ENCODE results near the gene AK9.

GRCh38 chr6:109508166-109508860 is 182.7 kb downstream of the AK9 start:
- TF ChIP-seq, protein P1, sequence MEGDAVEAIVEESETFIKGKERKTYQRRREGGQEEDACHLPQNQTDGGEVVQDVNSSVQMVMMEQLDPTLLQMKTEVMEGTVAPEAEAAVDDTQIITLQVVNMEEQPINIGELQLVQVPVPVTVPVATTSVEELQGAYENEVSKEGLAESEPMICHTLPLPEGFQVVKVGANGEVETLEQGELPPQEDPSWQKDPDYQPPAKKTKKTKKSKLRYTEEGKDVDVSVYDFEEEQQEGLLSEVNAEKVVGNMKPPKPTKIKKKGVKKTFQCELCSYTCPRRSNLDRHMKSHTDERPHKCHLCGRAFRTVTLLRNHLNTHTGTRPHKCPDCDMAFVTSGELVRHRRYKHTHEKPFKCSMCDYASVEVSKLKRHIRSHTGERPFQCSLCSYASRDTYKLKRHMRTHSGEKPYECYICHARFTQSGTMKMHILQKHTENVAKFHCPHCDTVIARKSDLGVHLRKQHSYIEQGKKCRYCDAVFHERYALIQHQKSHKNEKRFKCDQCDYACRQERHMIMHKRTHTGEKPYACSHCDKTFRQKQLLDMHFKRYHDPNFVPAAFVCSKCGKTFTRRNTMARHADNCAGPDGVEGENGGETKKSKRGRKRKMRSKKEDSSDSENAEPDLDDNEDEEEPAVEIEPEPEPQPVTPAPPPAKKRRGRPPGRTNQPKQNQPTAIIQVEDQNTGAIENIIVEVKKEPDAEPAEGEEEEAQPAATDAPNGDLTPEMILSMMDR (IDR thresholded peaks at IDR 0.05) = no peak
- TF ChIP-seq POLR2A (IDR thresholded peaks at IDR 0.05) = no peak
